Midbrain (tissue), 1 donor: ENCODE results near the gene PCYOX1L.

ENCODE experiments used
- DNase-seq: peaks from one replicate; lab custom pipeline; 2025; lab: John Stamatoyannopoulos, UW

Gene PCYOX1L

DNA sequence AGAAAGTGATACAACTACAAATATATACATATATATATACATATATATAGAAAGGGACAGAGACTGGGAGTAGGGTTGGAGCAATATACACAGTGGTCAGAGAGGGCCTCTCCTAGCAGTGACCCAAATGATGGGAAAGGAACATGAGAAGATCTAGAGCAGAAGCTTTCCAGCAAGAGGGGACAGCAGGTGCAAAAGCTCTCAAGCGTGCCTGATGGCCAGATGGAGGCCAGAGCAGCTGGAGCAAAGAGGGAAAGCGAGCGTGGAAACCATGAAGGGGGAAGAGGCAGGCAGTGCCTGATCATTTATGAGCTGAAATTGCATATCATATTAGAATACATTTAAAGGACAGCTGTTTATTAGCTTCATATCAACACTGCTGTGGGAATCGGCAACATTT, 20.1 kb upstream of the PCYOX1L start:
- DNase-seq = no peak

DNA sequence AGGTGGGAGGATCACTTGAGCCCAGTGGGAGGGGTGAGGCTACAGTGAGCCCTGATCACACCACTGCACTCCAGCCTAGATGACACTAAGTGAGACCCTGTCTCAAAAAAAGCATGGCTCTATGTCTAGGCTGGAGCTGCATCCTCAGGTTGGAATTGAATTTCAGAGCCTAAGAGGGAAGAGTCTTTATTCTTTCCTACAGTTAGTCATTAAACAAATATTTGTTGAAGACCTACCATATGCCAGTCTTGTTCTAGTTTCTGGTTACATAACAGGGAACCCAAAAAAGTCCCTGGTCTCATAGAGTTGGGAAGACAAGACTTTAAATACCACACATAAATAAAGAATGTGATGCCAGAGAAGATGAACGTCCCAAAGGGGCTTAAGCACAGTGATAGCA, 19.5 kb upstream of the PCYOX1L start:
- no peak for DNase-seq

DNA sequence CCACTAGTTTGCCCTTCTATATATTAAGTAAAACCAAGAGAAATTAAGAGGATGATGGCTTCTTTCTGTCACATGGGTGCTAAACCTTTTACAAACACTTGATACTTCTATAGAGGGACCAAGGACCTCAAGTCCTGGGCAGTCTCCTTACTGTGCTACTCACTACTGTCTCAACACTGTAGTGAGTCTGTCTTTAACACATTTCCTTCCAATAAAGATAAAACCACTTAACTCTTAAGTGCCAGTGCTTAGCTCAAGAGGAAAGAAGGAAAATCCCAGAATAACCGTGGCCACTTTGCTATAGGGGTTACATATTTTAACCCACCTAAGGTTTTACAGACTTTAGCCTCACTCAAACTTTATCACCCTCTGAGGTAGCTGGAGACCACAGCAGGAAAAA, 16.9 kb upstream of the PCYOX1L start:
- DNase-seq = no peak

DNA sequence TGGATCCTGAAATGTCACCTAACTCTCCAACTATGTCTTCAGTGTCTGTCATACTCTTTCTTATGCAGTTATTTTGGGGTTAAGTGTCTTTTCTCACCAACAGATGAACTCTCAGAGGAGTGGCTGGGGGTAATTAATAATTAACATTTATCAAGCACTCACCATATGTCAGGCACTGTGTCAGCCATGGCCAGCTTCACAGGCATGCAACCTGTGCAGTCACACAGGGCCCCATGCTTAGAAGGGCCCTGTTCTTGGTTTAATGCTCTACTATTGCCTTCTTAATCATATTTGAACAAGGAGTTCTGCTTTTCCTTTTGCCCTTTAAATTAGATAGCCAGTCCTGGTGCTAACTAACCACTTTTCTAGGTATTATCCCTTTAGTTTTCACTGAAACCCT, 16.0 kb upstream of the PCYOX1L start:
- no peak for DNase-seq

DNA sequence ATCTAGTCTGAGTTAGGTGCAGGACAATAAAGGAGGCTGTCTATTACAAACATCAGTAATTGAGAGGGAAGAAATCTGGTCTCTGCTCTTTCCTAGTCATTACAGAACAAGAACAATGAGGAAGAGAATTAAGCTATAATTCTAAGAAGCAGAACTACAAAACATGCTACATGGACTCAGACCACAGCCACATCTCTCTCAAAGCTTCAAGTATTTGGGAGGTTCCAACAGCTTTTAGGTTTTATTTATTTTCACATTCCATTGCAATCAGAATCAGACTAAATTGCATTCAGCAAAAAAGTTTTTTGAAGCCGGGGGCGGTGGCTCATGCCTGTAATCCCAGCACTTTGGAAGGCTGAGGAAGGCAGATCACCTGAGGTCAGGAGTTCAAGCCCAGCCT, 13.7 kb upstream of the PCYOX1L start:
- no peak for DNase-seq

- peak; percentile 96 for DNase-seq
Observed at GRCh38 chr5:149345147-149345891, 12.5 kb upstream of the PCYOX1L start, which contains the start of gene GRPEL2. Gene GRPEL2 (plus strand): TSS chr5:149345499. CDS start chr5:149345540, 41 bp downstream.

GRCh38 chr5:149345892-149346222, 12.0 kb upstream of the PCYOX1L start:
- peak; percentile 16 for DNase-seq

GRCh38 chr5:149348518-149348917, 9.3 kb upstream of the PCYOX1L start:
- no peak for DNase-seq

DNA sequence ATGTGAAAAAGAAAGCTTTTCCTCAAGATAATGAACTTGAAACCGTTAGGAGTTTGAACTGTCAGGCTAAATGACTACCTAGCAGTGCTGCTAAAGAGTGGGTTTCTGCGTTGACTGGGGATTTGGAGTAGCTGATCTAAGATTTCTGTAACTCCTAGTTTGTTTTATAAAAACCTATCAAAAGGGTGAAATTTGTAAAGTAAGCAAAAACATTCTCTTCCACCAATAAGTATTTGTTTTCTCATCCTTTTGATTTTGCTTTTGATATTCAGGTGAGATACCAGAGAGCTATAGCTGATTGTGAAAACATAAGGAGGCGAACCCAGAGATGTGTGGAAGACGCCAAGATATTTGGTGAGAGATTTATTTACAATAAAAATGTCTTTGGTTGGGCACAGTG, 8.5 kb upstream of the PCYOX1L start:
- no peak for DNase-seq

- DNase-seq = no peak
Observed at GRCh38 chr5:149352169-149352568, 5.7 kb upstream of the PCYOX1L start.

DNA sequence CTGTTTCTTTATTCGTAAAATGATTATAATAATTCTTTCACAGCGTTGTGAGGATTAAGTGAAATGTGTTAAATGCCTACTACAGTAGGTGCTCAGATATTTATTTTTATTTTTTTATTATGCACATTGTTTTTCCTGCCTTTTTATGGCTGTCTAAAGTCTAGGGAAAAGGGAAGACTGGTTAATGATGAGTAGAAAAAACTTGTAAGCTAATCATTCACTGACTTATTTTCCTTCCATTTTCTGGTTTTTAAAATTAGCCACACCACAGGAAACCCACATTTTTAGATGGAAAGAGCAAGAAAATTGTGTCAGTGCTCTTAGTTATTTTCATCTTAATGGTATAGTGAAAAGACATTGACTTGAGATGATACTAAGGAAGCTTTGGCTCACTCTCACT, 3.9 kb upstream of the PCYOX1L start:
- DNase-seq = no peak

- DNase-seq = no peak
Observed at GRCh38 chr5:149355688-149356087, 2.2 kb upstream of the PCYOX1L start.

- DNase-seq = no peak
Observed at GRCh38 chr5:149356391-149356790, 1.5 kb upstream of the PCYOX1L start.

DNA sequence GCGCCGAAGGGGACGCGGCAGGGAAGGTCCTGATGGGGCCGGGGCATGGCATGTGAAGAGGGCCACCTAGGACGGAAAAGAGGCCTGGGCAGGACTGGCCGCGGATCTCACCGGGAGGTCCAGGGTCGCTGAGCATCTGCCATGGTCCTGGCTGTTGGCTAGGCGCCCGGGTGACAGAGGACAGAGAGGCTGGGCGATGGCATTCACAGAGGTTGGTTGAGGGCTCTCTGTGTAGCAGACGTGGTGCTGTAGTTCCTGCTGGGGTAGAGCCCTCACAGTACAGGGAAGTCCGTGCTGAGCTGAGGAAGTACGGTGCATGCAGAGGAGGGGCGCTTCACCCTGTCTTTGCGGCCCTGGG, 427 bp downstream of the PCYOX1L start:
- DNase-seq = peak; percentile 48

- DNase-seq = no peak
Observed at GRCh38 chr5:149358868-149359495, 1.1 kb downstream of the PCYOX1L start.

DNA sequence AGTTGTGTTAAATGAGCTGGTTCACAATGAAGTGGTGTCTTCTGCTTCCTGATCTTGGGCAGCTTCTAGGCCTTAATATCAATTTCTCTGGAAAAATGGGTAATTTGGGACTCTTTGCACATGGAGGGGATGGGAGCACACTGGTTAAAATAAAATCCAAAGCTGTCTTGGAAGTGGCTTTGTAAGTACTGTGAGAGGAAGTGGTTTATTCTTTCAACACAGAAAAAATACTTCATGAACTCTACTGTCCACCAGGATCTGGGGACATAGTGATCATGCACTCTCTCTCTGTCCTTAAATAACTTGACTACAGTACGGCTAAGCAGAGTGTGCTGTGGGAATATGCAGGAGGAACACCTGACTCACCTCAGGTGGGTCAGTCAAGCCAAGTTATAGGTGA, 2.4 kb downstream of the PCYOX1L start:
- DNase-seq = no peak

DNA sequence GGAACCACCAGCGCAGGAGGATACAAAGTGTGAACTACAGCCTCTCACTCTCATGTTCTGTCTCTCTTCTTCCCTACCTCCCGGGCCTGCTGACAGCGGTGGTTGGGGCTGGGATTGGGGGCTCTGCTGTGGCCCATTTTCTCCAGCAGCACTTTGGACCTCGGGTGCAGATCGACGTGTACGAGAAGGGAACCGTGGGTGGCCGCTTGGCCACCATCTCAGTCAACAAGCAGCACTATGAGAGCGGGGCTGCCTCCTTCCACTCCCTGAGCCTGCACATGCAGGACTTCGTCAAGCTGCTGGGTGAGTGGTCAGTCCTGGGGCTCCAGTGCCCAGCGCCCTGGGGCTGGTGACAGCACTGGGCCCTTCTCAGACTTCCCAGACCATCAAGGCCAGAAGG, 4.7 kb downstream of the PCYOX1L start:
- DNase-seq = no peak

DNA sequence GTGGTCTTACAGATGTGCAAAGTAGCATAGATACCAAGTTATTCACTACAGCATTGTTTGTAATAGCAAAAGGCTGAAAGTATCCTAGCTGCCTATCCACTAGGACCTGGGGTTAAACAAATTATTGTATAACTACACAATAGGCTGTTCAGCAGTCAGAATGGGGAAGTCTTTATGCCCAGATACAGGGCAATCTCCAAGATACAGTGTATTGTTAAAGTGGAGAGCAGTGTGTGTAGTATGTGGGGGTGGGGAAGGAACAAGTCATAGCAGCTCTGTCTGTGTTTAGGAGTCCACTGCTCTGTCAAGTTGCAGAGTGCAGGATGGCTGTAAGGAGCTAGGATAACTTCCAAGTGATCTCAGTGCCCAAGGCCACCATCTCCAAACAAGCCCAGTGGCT, 5.5 kb downstream of the PCYOX1L start:
- DNase-seq = no peak

DNA sequence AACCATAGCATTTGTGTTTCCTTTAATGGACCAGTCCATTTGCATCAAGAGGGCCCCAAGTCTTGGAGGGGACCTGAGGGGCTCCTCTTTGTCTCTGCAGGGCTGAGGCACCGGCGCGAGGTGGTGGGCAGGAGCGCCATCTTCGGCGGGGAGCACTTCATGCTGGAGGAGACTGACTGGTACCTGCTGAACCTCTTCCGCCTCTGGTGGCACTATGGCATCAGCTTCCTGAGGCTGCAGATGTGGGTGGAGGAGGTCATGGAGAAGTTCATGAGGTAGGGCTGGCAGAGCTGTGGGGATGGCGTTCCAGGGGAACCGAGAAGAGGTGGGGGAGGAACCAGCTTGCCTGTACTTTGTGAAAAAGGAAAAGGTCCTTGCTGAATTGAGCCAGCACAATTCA, 6.1 kb downstream of the PCYOX1L start:
- DNase-seq = no peak

GRCh38 chr5:149364719-149365118, 6.9 kb downstream of the PCYOX1L start:
- DNase-seq = no peak

- no peak for DNase-seq
Observed at GRCh38 chr5:149365418-149365817, 7.6 kb downstream of the PCYOX1L start.

GRCh38 chr5:149366169-149366729, 8.4 kb downstream of the PCYOX1L start:
- no peak for DNase-seq

DNA sequence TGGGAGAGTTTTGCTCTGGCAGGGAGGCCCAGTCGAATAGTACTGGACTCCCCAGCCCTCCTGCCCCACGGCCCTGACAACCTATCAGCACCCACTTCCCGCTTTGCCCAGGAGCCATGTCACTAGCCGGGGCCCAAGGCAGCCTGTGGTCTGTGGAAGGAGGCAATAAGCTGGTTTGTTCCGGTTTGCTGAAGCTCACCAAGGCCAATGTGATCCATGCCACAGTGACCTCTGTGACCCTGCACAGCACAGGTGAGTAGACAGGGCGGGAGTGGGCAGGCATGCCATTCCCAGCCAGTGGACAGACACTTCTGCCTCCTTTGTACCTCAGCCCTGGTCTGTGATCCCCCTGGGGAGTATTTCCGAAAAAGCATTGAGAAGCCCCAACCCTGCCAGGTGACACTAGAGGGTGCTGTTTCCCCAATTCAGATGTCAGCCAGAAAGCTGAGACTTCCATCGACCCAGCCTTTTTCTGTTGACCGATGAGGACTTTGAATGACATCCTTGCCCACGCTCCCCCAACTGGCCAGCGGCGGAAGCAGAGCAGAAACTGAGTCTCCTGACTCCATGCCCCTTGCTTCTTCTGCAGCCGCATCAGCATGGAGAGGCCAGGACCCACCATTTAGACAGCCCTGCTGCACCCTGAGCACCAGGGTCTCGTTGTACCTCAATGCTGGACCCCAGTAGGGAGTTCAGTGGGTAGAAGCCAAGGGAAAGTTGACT, 9.6 kb downstream of the PCYOX1L start:
- peak; percentile 39 for DNase-seq
